ENCODE results near the gene WBP1L. TPM values are rescaled to one million over a fixed set of nuclear protein-coding genes. Genes with fewer than 3 reads are reported as not detected.

WBP1L gene
- total RNA-seq, 2 donors from 2014 or later, result 136 to 168 TPM

DNA sequence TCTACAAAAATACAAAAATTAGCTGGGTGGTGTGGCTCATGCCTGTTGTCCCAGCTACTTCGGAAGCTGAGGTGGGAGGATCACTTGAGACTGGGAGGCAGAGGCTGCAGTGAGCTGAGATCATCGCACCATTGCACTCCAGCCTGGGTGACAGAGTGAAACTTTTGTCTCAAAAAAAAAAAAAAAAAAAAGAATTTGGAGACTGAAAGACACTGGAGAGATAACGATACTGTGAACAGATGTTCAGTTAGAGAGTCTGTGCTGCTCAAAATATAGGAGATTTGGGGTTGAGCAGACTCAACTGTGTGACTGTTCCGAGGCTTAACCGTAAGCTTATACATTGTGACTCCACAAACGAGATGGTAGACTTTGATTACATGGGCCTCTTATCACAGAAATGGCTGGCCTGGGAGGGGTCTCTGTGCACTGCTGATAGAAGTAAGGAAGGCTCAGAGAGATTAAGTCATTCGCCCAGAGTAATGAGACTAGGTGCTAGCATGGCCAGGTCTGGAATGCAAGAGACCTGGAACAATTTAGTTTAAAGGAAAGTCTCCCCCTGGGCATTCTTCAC, 19.4 kb downstream of the WBP1L start:
- intact Hi-C loops (cut with DNase I), result no loop called here
- peak overlapping the region; percentile 50 to 65 for H3K27ac ChIP-seq
- DNase-seq (ENCODE audit: low spot score), result no peak
- no peaks in the 10 kb centered on the region for H3K4me1 ChIP-seq (replicated peaks)
- no peak overlapping the region for H3K4me3 ChIP-seq
- H3K27me3 ChIP-seq (replicated peaks; ENCODE audit: insufficient read depth), result no peaks in the 10 kb centered on the region
- no peaks in the 10 kb centered on the region for H3K9me3 ChIP-seq
- no peak for TF ChIP-seq POLR2AphosphoS5 (IDR thresholded peaks at IDR 0.05)
- TF ChIP-seq POLR2A (IDR thresholded peaks at IDR 0.05), result no peak
- TF ChIP-seq, protein P1, sequence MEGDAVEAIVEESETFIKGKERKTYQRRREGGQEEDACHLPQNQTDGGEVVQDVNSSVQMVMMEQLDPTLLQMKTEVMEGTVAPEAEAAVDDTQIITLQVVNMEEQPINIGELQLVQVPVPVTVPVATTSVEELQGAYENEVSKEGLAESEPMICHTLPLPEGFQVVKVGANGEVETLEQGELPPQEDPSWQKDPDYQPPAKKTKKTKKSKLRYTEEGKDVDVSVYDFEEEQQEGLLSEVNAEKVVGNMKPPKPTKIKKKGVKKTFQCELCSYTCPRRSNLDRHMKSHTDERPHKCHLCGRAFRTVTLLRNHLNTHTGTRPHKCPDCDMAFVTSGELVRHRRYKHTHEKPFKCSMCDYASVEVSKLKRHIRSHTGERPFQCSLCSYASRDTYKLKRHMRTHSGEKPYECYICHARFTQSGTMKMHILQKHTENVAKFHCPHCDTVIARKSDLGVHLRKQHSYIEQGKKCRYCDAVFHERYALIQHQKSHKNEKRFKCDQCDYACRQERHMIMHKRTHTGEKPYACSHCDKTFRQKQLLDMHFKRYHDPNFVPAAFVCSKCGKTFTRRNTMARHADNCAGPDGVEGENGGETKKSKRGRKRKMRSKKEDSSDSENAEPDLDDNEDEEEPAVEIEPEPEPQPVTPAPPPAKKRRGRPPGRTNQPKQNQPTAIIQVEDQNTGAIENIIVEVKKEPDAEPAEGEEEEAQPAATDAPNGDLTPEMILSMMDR (IDR thresholded peaks at IDR 0.05), result no peak
- 86% methylated on average over 7 of the region's 7 CpGs for WGBS
- no peaks in the 10 kb centered on the region for H3K36me3 ChIP-seq

- TF ChIP-seq POLR2AphosphoS5 (IDR thresholded peaks at IDR 0.05) (peak; percentile 48), POLR2A (IDR thresholded peaks at IDR 0.05) (no peak)
- Histone ChIP-seq H3K27ac (peak overlapping the region; percentile 50 to 65), H3K4me1 (replicated peaks) (peaks cover 3% of the 10 kb centered on the region), H3K36me3 (no peaks in the 10 kb centered on the region), H3K4me3 (no peak overlapping the region), H3K27me3 (replicated peaks; ENCODE audit: insufficient read depth) (no peaks in the 10 kb centered on the region), H3K9me3 (no peaks in the 10 kb centered on the region)
- DNase-seq (ENCODE audit: low spot score), result peak; percentile 46
- WGBS, result 20% methylated on average over 6 of the region's 6 CpGs
- intact Hi-C loops (cut with DNase I), result no loop called here
These were observed 20.9 kb downstream of the WBP1L start for GRCh38 chr10:102764470-102765161.

DNA sequence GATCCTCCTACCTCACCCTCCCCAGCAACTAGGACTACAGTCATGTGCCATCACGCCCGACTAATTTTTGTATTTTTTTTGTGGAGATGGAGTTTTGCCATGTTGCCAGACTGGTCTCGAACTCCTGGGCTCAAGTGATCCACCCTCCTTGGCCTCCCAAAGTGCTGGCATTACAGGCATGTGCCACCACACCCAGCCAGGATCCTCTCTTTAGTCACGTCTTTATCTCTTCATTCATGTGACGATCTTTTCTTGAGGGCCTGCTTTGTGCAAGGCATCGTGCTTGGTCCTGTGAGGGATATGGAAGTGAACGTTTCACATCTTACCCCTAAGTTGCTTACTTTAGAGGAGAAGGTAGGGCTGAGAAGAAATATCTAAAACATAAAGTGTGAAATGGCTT, 21.6 kb downstream of the WBP1L start:
- 63% methylated on average over 7 of the region's 7 CpGs for WGBS
- Histone ChIP-seq H3K9me3 (no peaks in the 10 kb centered on the region), H3K4me3 (no peak overlapping the region), H3K27ac (peak overlapping the region; percentile 50 to 65), H3K4me1 (replicated peaks) (peaks cover 3% of the 10 kb centered on the region), H3K36me3 (no peaks in the 10 kb centered on the region), H3K27me3 (replicated peaks; ENCODE audit: insufficient read depth) (no peaks in the 10 kb centered on the region)
- intact Hi-C loops (cut with DNase I), result no loop called here
- TF ChIP-seq POLR2AphosphoS5 (IDR thresholded peaks at IDR 0.05) (no peak), POLR2A (IDR thresholded peaks at IDR 0.05) (no peak)
- TF ChIP-seq, protein P1 (IDR thresholded peaks at IDR 0.05), result no peak
- DNase-seq (ENCODE audit: low spot score), result no peak

GRCh38 chr10:102767428-102768160, 23.8 kb downstream of the WBP1L start:
- DNase-seq (ENCODE audit: low spot score), result no peak
- Histone ChIP-seq H3K4me1 (replicated peaks) (peaks cover 7% of the 10 kb centered on the region), H3K27ac (peak overlapping the region; percentile 45 to 58), H3K27me3 (replicated peaks; ENCODE audit: insufficient read depth) (no peaks in the 10 kb centered on the region), H3K4me3 (no peak overlapping the region), H3K36me3 (no peaks in the 10 kb centered on the region), H3K9me3 (no peaks in the 10 kb centered on the region)
- TF ChIP-seq POLR2AphosphoS5 (IDR thresholded peaks at IDR 0.05), result no peak
- TF ChIP-seq POLR2A (IDR thresholded peaks at IDR 0.05), result no peak
- TF ChIP-seq, protein P1 (IDR thresholded peaks at IDR 0.05), result no peak
- 59% methylated on average over 9 of the region's 9 CpGs for WGBS
- intact Hi-C loops (cut with DNase I), result no loop called here

GRCh38 chr10:102769375-102770107, 25.8 kb downstream of the WBP1L start:
- 29% methylated on average over 7 of the region's 7 CpGs for WGBS
- no peaks in the 10 kb centered on the region for H3K36me3 ChIP-seq
- H3K27me3 ChIP-seq (replicated peaks; ENCODE audit: insufficient read depth), result no peaks in the 10 kb centered on the region
- DNase-seq (ENCODE audit: low spot score), result peak; percentile 87
- intact Hi-C loops (cut with DNase I), result no loop called here
- no peaks in the 10 kb centered on the region for H3K9me3 ChIP-seq
- TF ChIP-seq POLR2AphosphoS5 (IDR thresholded peaks at IDR 0.05) (peak; percentile 90), POLR2A (IDR thresholded peaks at IDR 0.05) (no peak)
- no peak overlapping the region for H3K4me3 ChIP-seq
- peaks cover 14% of the 10 kb centered on the region for H3K4me1 ChIP-seq (replicated peaks)
- H3K27ac ChIP-seq, result peak overlapping the region; percentile 76 to 83
